Right lobe of liver (tissue), 4 donors: ENCODE measurements around the gene STK38L.

Source experiments
- POLR2A ChIP-seq: fragments of 450-650 bp; IDR thresholded peaks from one replicate; pipeline ENCODE4 v1.6.1; 2017; ENCODE audit warnings: antibody characterized with exemption, mild to moderate bottlenecking
- TF ChIP-seq, protein P1 (sequence below), 4 donors: fragments of 200-600 bp in 3 of 4; fragments of 450-650 bp in 1 of 4; IDR thresholded peaks; one replicate each; pipeline versions ENCODE4 v1.5.1 to v1.8.0; 2016 to 2022; ENCODE audit warnings: antibody characterized with exemption in 4 of 4, mild to moderate bottlenecking in 2 of 4
- donor health status: DM: no; HTN: no; CAD: no.
- donor health status: DM: no; HTN: no; CAD: no.
- donor health status: DM: no; HTN: yes; CAD: no.

DNA sequence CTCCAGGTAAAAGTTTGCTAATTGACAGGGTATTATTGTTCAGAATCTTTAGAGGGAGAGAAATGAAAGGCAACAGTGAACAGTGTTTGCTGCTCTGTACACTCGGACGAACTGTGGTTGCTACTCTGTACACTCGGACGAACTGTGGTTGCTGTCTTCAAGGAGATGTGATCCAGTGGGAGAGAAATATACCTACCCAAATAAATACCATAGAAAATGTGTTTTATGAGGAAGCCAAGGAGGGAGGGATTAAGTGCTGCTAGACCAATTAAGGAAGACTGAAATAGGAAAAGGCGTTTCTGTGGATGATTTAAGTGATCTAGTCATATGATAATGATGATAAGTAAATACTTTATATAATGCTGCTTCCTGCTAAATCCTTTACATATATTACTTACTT lies 2.7 kb downstream of the STK38L start:
- TF ChIP-seq, protein P1, sequence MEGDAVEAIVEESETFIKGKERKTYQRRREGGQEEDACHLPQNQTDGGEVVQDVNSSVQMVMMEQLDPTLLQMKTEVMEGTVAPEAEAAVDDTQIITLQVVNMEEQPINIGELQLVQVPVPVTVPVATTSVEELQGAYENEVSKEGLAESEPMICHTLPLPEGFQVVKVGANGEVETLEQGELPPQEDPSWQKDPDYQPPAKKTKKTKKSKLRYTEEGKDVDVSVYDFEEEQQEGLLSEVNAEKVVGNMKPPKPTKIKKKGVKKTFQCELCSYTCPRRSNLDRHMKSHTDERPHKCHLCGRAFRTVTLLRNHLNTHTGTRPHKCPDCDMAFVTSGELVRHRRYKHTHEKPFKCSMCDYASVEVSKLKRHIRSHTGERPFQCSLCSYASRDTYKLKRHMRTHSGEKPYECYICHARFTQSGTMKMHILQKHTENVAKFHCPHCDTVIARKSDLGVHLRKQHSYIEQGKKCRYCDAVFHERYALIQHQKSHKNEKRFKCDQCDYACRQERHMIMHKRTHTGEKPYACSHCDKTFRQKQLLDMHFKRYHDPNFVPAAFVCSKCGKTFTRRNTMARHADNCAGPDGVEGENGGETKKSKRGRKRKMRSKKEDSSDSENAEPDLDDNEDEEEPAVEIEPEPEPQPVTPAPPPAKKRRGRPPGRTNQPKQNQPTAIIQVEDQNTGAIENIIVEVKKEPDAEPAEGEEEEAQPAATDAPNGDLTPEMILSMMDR (IDR thresholded peaks at IDR 0.05) = no peak
- TF ChIP-seq POLR2A = no peak
